ENCODE measurements around the gene PLK3. TPM values are rescaled to one million over a fixed set of nuclear protein-coding genes. Genes with fewer than 3 reads are reported as not detected.

Gene PLK3
- total and polyA plus RNA-seq, 10 of the 15 experiments (the other 5 are each of a cell fraction or from before 2014, with no cell fraction given): 1.5 to 23.2 (median 12.1) TPM

GRCh38 chr1:44808938-44809917, 9.1 kb downstream of the PLK3 start:
- DNase-seq (ENCODE audit: low read depth, low spot score): peak; percentile 84
- peak; percentile 55 for ATAC-seq
- H3K9me3 ChIP-seq (replicated peaks; ENCODE audit: control insufficient read depth, insufficient read depth, low read length): no peaks in the 10 kb centered on the region
- H3K36me3 ChIP-seq (ENCODE audit: control insufficient read depth in 2 of 2, insufficient read depth in 2 of 2, low read length in 1 of 2): peaks cover 3 to 4% of the 10 kb centered on the region in 2 experiments; a peak in 3 of 4 replicates
- no peak overlapping the region for H3K4me3 ChIP-seq
- no peaks in the 10 kb centered on the region for H3K79me2 ChIP-seq (ENCODE audit: control insufficient read depth, insufficient read depth, low read length)
- BruUV-seq (replicated peaks): TSS peak; percentile 71
- in situ Hi-C loops (cut with MboI) (loop anchor here (5.0 kb wide), 1 partner anchor 77 kb away; the partner anchor contains the start of gene RNU5D-1), intact Hi-C loops (cut with micrococcal nuclease; ENCODE audit: unreplicated experiment) (no loop called here)
- ChIA-PET POLR2A (interaction anchor here (0.7 to 5.1 kb wide), 22 partner anchors 9 to 498 kb away, joined by 3 to 59 read pairs (median 5); partner anchors contain the start of genes ARMH1, HECTD3, KIF2C and PLK3), CTCF (interaction anchor here (0.5 to 4.1 kb wide), 18 partner anchors 10 to 205 kb away, joined by 3 to 47 read pairs (median 4); partner anchors contain the start of genes BEST4, PLK3 and RNU5D-1), RAD21 (ENCODE audit: unreplicated experiment) (interaction anchor here (1.0 to 3.5 kb wide), 14 partner anchors 9 to 530 kb away, joined by 3 to 41 read pairs (median 4); partner anchors contain the start of genes HECTD3, PLK3, RNU5D-1 and RPS8), SMC1A (ENCODE audit: uncharacterized antibody, unreplicated experiment) (interaction anchor here (0.8 to 4.6 kb wide), 13 partner anchors 8 to 202 kb away, joined by 3 to 52 read pairs (median 5); partner anchors contain the start of genes HECTD3, PLK3, RNU5D-1 and RPS8)
- 26% methylated on average over 6 of the region's 6 CpGs for WGBS (ENCODE audit: insufficient coverage, insufficient replicate concordance, low lambda C conversion rate, missing lambda C conversion rate)
- peaks cover 48% of the 10 kb centered on the region for H3K4me1 ChIP-seq (ENCODE audit: control insufficient read depth, insufficient read depth, low read length)
- peak overlapping the region; percentile 70 for H2AFZ ChIP-seq (ENCODE audit: control insufficient read depth, low read depth, low read length)
- peak overlapping the region; percentile 75 for H3K9ac ChIP-seq (ENCODE audit: control insufficient read depth, insufficient read depth, low read length)
- peak overlapping the region; percentile 95 for H3K27ac ChIP-seq (ENCODE audit: control insufficient read depth, insufficient read depth)
- H3K27me3 ChIP-seq (replicated peaks in 1 of 2; ENCODE audit: control insufficient read depth in 2 of 2, insufficient read depth in 2 of 2, low read length in 1 of 2): no peaks in the 10 kb centered on the region
- no peaks in the 10 kb centered on the region for H4K20me1 ChIP-seq (ENCODE audit: control insufficient read depth, insufficient read depth)
- H3K4me2 ChIP-seq (ENCODE audit: control insufficient read depth, insufficient read depth): peak overlapping the region; percentile 71
- peak; percentile 97 for FAIRE-seq
- TF ChIP-seq CREM (IDR thresholded peaks at IDR 0.05; ENCODE audit: low read depth): peak; percentile 81
- no peak for TF ChIP-seq SIX5 (IDR thresholded peaks at IDR 0.05; ENCODE audit: low read depth, low read length, severe bottlenecking)
- TF ChIP-seq ZNF207 (IDR thresholded peaks at IDR 0.05; ENCODE audit: borderline replicate concordance): no peak
- no peak for TF ChIP-seq RELA (IDR thresholded peaks at IDR 0.05; ENCODE audit: borderline replicate concordance, partially characterized antibody)
- no peak for TF ChIP-seq NFIC (IDR thresholded peaks at IDR 0.05; ENCODE audit: low read depth, low read length)
- TF ChIP-seq KDM1A (IDR thresholded peaks at IDR 0.05; ENCODE audit: borderline replicate concordance): no peak
- TF ChIP-seq RAD21 (IDR thresholded peaks at IDR 0.05; ENCODE audit: insufficient read depth, low read depth, low read length): peak; percentile 9; the same call in 1 of the 2 replicates
- peak; percentile 53; the same call in 1 of the 2 replicates for TF ChIP-seq PAX5 (IDR thresholded peaks at IDR 0.05; ENCODE audit: borderline replicate concordance, low read depth, low read length)
- TF ChIP-seq, protein P1, sequence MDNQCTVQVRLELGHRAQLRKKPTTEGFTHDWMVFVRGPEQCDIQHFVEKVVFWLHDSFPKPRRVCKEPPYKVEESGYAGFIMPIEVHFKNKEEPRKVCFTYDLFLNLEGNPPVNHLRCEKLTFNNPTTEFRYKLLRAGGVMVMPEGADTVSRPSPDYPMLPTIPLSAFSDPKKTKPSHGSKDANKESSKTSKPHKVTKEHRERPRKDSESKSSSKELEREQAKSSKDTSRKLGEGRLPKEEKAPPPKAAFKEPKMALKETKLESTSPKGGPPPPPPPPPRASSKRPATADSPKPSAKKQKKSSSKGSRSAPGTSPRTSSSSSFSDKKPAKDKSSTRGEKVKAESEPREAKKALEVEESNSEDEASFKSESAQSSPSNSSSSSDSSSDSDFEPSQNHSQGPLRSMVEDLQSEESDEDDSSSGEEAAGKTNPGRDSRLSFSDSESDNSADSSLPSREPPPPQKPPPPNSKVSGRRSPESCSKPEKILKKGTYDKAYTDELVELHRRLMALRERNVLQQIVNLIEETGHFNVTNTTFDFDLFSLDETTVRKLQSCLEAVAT (IDR thresholded peaks at IDR 0.05): 0 out of 2 replicates have a peak, but pooled peaks have one; percentile 17
- TF ChIP-seq TCF12 (IDR thresholded peaks at IDR 0.05; ENCODE audit: low read depth, low read length): peak; percentile 71; the same call in 1 of the 2 replicates
- TF ChIP-seq, protein P2, sequence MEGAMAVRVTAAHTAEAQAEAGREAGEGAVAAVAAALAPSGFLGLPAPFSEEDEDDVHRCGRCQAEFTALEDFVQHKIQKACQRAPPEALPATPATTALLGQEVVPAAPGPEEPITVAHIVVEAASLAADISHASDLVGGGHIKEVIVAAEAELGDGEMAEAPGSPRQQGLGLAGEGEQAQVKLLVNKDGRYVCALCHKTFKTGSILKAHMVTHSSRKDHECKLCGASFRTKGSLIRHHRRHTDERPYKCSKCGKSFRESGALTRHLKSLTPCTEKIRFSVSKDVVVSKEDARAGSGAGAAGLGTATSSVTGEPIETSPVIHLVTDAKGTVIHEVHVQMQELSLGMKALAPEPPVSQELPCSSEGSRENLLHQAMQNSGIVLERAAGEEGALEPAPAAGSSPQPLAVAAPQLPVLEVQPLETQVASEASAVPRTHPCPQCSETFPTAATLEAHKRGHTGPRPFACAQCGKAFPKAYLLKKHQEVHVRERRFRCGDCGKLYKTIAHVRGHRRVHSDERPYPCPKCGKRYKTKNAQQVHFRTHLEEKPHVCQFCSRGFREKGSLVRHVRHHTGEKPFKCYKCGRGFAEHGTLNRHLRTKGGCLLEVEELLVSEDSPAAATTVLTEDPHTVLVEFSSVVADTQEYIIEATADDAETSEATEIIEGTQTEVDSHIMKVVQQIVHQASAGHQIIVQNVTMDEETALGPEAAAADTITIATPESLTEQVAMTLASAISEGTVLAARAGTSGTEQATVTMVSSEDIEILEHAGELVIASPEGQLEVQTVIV (IDR thresholded peaks at IDR 0.05; ENCODE audit: borderline replicate concordance, partially characterized antibody): no peak
- TF ChIP-seq SUPT20H (IDR thresholded peaks at IDR 0.05; ENCODE audit: borderline replicate concordance, control insufficient read depth, low read depth, low read length): no peak
- 0 out of 2 replicates have a peak, but pooled peaks have one; percentile 5 for TF ChIP-seq MEF2A (IDR thresholded peaks at IDR 0.05; ENCODE audit: insufficient read depth, low read depth, low read length)
- peak; percentile 10; the same call in 1 of the 2 replicates for TF ChIP-seq JUNB (IDR thresholded peaks at IDR 0.05)

Data from GM12878 (cell line).